Globus pallidus (tissue), 1 donor: ENCODE results near the gene ARL5A.
"Not testable (repeated sequence)": the region's sequence is repeated elsewhere in the genome, so short reads cannot be mapped to it uniquely, and the experiment has no call there.

Experiments used
- DNase-seq: peaks from one replicate; pipeline ENCODE4 v3.0.0-alpha.2; 2015; ENCODE audit warnings: low spot score

ARL5A gene

GRCh38 chr2:151828143-151828889 lies at the start of gene ARL5A:
ARL5A (minus strand) TSS chr2:151828421; CDS start chr2:151828176, 245 bp downstream.
- DNase-seq, result peak; percentile 96

- not testable (repeated sequence) for DNase-seq
These were observed 47.4 kb upstream of the ARL5A start for GRCh38 chr2:151875631-151876030.

- no peak for DNase-seq
These were observed 44.2 kb upstream of the ARL5A start for GRCh38 chr2:151872463-151872862.

GRCh38 chr2:151869291-151869690 lies 41.1 kb upstream of the ARL5A start:
- DNase-seq, result peak; percentile 42

- DNase-seq, result no peak
These were observed 34.5 kb upstream of the ARL5A start for GRCh38 chr2:151862700-151863099.

- no peak for DNase-seq
These were observed 33.0 kb upstream of the ARL5A start for GRCh38 chr2:151861174-151861573.

- DNase-seq, result no peak
These were observed 32.5 kb upstream of the ARL5A start for GRCh38 chr2:151860613-151861146.

GRCh38 chr2:151860210-151860609 lies 32.0 kb upstream of the ARL5A start:
- DNase-seq, result no peak

- no peak for DNase-seq
These were observed 29.4 kb upstream of the ARL5A start for GRCh38 chr2:151857650-151858049.

GRCh38 chr2:151855111-151855510 lies 26.9 kb upstream of the ARL5A start:
- DNase-seq, result no peak

GRCh38 chr2:151853070-151853758 lies 25.0 kb upstream of the ARL5A start:
- DNase-seq, result no peak

GRCh38 chr2:151852260-151853069 lies 24.2 kb upstream of the ARL5A start:
- no peak for DNase-seq

GRCh38 chr2:151851761-151852160 lies 23.5 kb upstream of the ARL5A start:
- no peak for DNase-seq

GRCh38 chr2:151849413-151850010 lies 21.3 kb upstream of the ARL5A start:
- DNase-seq, result no peak

- DNase-seq, result no peak
These were observed 17.7 kb upstream of the ARL5A start for GRCh38 chr2:151845884-151846283.

GRCh38 chr2:151845481-151845880 lies 17.3 kb upstream of the ARL5A start:
- DNase-seq, result no peak

- DNase-seq, result peak; percentile 37
These were observed 16.1 kb upstream of the ARL5A start for GRCh38 chr2:151844211-151844896.

GRCh38 chr2:151843691-151844061 lies 15.5 kb upstream of the ARL5A start:
- DNase-seq, result no peak

GRCh38 chr2:151842830-151843690 lies 14.8 kb upstream of the ARL5A start:
- DNase-seq, result no peak

GRCh38 chr2:151841047-151841424 lies 12.8 kb upstream of the ARL5A start:
- no peak for DNase-seq
